Aorta (tissue), 5 donors: ENCODE data around the gene FASN. TPM values are rescaled to one million over a fixed set of nuclear protein-coding genes. Genes with fewer than 3 reads are reported as not detected.
A peak's percentile ranks its signal among the peaks of the same experiment; 100 is the strongest.
"Not testable (repeated sequence)": the region's sequence is repeated elsewhere in the genome, so short reads cannot be mapped to it uniquely, and the experiment has no call there.

ENCODE experiments used
- ATAC-seq: fragments of 200-7000 bp; cut with Tn5 transposase; one replicate; pipeline ENCODE4 v1.9.1; 2022; ENCODE audit warnings: moderate library complexity; ENCODE audit not compliant: low FRiP score
- DNase-seq, 2 donors: peaks; one replicate each; pipeline ENCODE4 v3.0.0-alpha.2; 2020
- H3K27ac ChIP-seq, 2 donors: one replicate each; pipeline ENCODE4 v1.5.1; 2013; ENCODE audit warnings: low read length in 2 of 2, mild to moderate bottlenecking in 2 of 2, moderate library complexity in 2 of 2, control low read depth in 1 of 2, inconsistent platforms in 1 of 2, low read depth in 1 of 2
- H3K27me3 ChIP-seq, 2 donors: one replicate each; pipeline ENCODE4 v1.6.1; 2013; ENCODE audit warnings: control low read depth in 1 of 2, low read length in 1 of 2, mild to moderate bottlenecking in 1 of 2, moderate library complexity in 1 of 2; ENCODE audit not compliant: insufficient read depth in 2 of 2, control insufficient read depth in 1 of 2
- H3K36me3 ChIP-seq, 2 donors: one replicate each; pipeline ENCODE4 v1.6.1; 2013; ENCODE audit warnings: control low read depth in 1 of 2, low read length in 1 of 2, mild to moderate bottlenecking in 1 of 2; ENCODE audit not compliant: insufficient read depth in 2 of 2, control insufficient read depth in 1 of 2
- H3K4me1 ChIP-seq, 2 donors: one replicate each; pipeline ENCODE4 v1.6.1; 2013; ENCODE audit warnings: low read length in 2 of 2, control low read depth in 1 of 2, mild to moderate bottlenecking in 1 of 2, moderate library complexity in 1 of 2; ENCODE audit not compliant: insufficient read depth in 2 of 2, control insufficient read depth in 1 of 2
- H3K4me3 ChIP-seq, 2 donors: one replicate each; pipeline ENCODE4 v1.5.1; 2013; ENCODE audit warnings: low read length in 2 of 2, control low read depth in 1 of 2, mild to moderate bottlenecking in 1 of 2
- H3K9me3 ChIP-seq: one replicate; pipeline ENCODE4 v1.6.1; 2013; ENCODE audit warnings: mild to moderate bottlenecking, low read length; ENCODE audit not compliant: control insufficient read depth
- WGBS, 2 donors: extraction: QIAGEN DNeasy Blood & Tissue Kit; methylation state at CpG; one replicate each; pipeline ENCODE4 v1.1.7; 2013; 5-methylcytosine and 5-hydroxymethylcytosine counted together
- intact Hi-C, 2 donors: fragments of 100-400 bp; cut with DNase I; formaldehyde crosslinking; loops; one replicate each; pipeline versions ENCODE4 v1.14.2 to v1.15.0; 2022
- polyA plus RNA-seq, 2 donors: library from polyadenylated mRNA; stranded (reverse); fragments of 200-250 nt; gene quantifications; one replicate each; pipeline ENCODE4 v1.2.3, GENCODE V29; 2013
- total RNA-seq, 2 donors: library from RNA; stranded (reverse); fragmentation: NEBNext Ultra II Directional; extraction: Animal tissue kit (Norgen Biotek cat#: 25700); gene quantifications; one replicate each; pipeline ENCODE4 v1.2.1, GENCODE V29; 2021
- donor health status: healthy with polysubstance abuse.
- donor health status: Bipolar disorder and iron deficiency.
- donor health status: DM: no; HTN: no; CAD: no.
- donor health status: DM: no; HTN: no; CAD: no.
- donor health status: DM: yes; HTN: yes; CAD: no.

FASN gene
- total and polyA plus RNA-seq, 4 donors: 4.3 to 64.0 (median 26.3) TPM

GRCh38 chr17:82038796-82039409 is 59.1 kb downstream of the FASN start:
- 91 to 92% methylated on average over 16 of the region's 16 CpGs for WGBS, 2 donors
- ATAC-seq, H3K4me1 ChIP-seq, H3K4me3 ChIP-seq, H3K27ac ChIP-seq, H3K36me3 ChIP-seq, DNase-seq, H3K9me3 ChIP-seq, H3K27me3 ChIP-seq: not testable (repeated sequence)
- intact Hi-C loops: loop anchor here (5.0 to 10.0 kb wide), 2 partner anchors 58 to 286 kb away; partner anchors contain the start of gene FASN (in 1 of the 2)

- 6% methylated on average over 10 of the region's 10 CpGs for WGBS, 2 donors
- no peaks in the 10 kb centered on the region for H3K27me3 ChIP-seq
- no peaks in the 10 kb centered on the region for H3K36me3 ChIP-seq
- peak overlapping the region; percentile 3 to 9 for H3K4me3 ChIP-seq
- H3K9me3 ChIP-seq: no peaks in the 10 kb centered on the region
- intact Hi-C loops: loop anchor here (5.0 to 10.0 kb wide), 2 partner anchors 59 to 287 kb away; partner anchors contain the start of gene FASN (in 1 of the 2)
- ATAC-seq (no peak), DNase-seq (no peak)
- no peaks in the 10 kb centered on the region for H3K4me1 ChIP-seq
- H3K27ac ChIP-seq: peak overlapping the region in 1 of 2 donors; percentile 50
Measured at GRCh38 chr17:82037889-82038195, 60.2 kb downstream of the FASN start.

- Histone ChIP-seq H3K27ac (peak within 1 kb of the TSS; percentile 20 to 85), H3K4me3 (peak within 1 kb of the TSS; percentile 15 to 22), H3K36me3 (no peaks in the 10 kb centered on the region), H3K4me1 (no peaks in the 10 kb centered on the region), H3K27me3 (no peaks in the 10 kb centered on the region), H3K9me3 (no peaks in the 10 kb centered on the region)
- 0 to 1% methylated on average over 67 to 92 of the region's 92 CpGs for WGBS, 2 donors
- peak; percentile 98 to 99 for DNase-seq
- ATAC-seq: peak; percentile 97
- intact Hi-C loops: loop anchor here (5.0 to 10.0 kb wide), 2 partner anchors 60 to 288 kb away; partner anchors contain the start of gene FASN (in 1 of the 2)
Measured at GRCh38 chr17:82037092-82037888, 60.7 kb downstream of the FASN start, which contains the start of gene DCXR. Gene DCXR, minus strand, starts transcription at chr17:82037697. Its CDS starts 15 bp downstream, at chr17:82037682.

- no peaks in the 10 kb centered on the region for H3K36me3 ChIP-seq
- H3K27ac ChIP-seq: peak overlapping the region; percentile 20 to 42
- DNase-seq (no peak), ATAC-seq (peak; percentile 0)
- WGBS, 2 donors: 47 to 49% methylated on average over 23 of the region's 23 CpGs
- no peaks in the 10 kb centered on the region for H3K9me3 ChIP-seq
- H3K4me1 ChIP-seq: no peaks in the 10 kb centered on the region
- no peaks in the 10 kb centered on the region for H3K27me3 ChIP-seq
- intact Hi-C loops: loop anchor here (5.0 to 10.0 kb wide), 2 partner anchors 61 to 288 kb away; partner anchors contain the start of gene FASN (in 1 of the 2)
- H3K4me3 ChIP-seq: peak overlapping the region; percentile 15 to 22
Measured at GRCh38 chr17:82036634-82037091, 61.4 kb downstream of the FASN start.

- ATAC-seq (no peak), DNase-seq (no peak)
- Histone ChIP-seq H3K36me3 (no peaks in the 10 kb centered on the region), H3K4me1 (no peaks in the 10 kb centered on the region), H3K27ac (no peak overlapping the region), H3K4me3 (no peak overlapping the region), H3K27me3 (no peaks in the 10 kb centered on the region), H3K9me3 (no peaks in the 10 kb centered on the region)
- intact Hi-C loops: loop anchor here (5.0 to 10.0 kb wide), 2 partner anchors 61 to 289 kb away; partner anchors contain the start of gene FASN (in 1 of the 2)
- 84% methylated on average over 20 of the region's 20 CpGs for WGBS, 2 donors
Measured at GRCh38 chr17:82035956-82036633, 61.9 kb downstream of the FASN start.

- H3K27me3 ChIP-seq: no peaks in the 10 kb centered on the region
- no peaks in the 10 kb centered on the region for H3K36me3 ChIP-seq
- no peak overlapping the region for H3K27ac ChIP-seq
- no peak overlapping the region for H3K4me3 ChIP-seq
- no peaks in the 10 kb centered on the region for H3K4me1 ChIP-seq
- intact Hi-C loops: loop anchor here (5.0 to 10.0 kb wide), 2 partner anchors 62 to 289 kb away; partner anchors contain the start of gene FASN (in 1 of the 2)
- ATAC-seq (no peak), DNase-seq (no peak)
- no peaks in the 10 kb centered on the region for H3K9me3 ChIP-seq
- WGBS, 2 donors: 94 to 95% methylated on average over 8 of the region's 8 CpGs
Measured at GRCh38 chr17:82035488-82035887, 62.5 kb downstream of the FASN start.

- no peak for DNase-seq
Measured at GRCh38 chr17:82034371-82035011, 63.5 kb downstream of the FASN start.

More at GRCh38 chr17:82034371-82035011, 63.5 kb downstream of the FASN start:
- H3K9me3 ChIP-seq: no peaks in the 10 kb centered on the region
- H3K27ac ChIP-seq: no peak overlapping the region
- WGBS, 2 donors: 86 to 88% methylated on average over 23 of the region's 23 CpGs
- H3K4me1 ChIP-seq: no peaks in the 10 kb centered on the region
- ATAC-seq: no peak
- intact Hi-C loops: loop anchor here (5.0 to 10.0 kb wide), 2 partner anchors 63 to 290 kb away; partner anchors contain the start of gene FASN (in 1 of the 2)
- H3K36me3 ChIP-seq: no peaks in the 10 kb centered on the region
- H3K4me3 ChIP-seq: no peak overlapping the region
- no peaks in the 10 kb centered on the region for H3K27me3 ChIP-seq
